ENCODE results near the gene ANAPC13.
A peak's percentile ranks its signal among the peaks of the same experiment; 100 is the strongest.

The ANAPC13 gene

GRCh38 chr3:134485718-134486576, at the start of gene ANAPC13, which contains the start of gene CEP63:
Gene ANAPC13, minus strand, starts transcription at chr3:134485985. Its CDS starts 3,081 bp downstream, at chr3:134482904.
Gene CEP63, plus strand, starts transcription at chr3:134486057. Its CDS starts 9,264 bp downstream, at chr3:134495321.
- Mint-ChIP-seq H3K4me1 (ENCODE audit: low read depth) (peaks cover 69% of the 10 kb centered on the region), H3K27me3 (no peaks in the 10 kb centered on the region), H3K4me3 (peak within 1 kb of the TSS; percentile 90), H3K9me3 (no peaks in the 10 kb centered on the region), H3K36me3 (ENCODE audit: low read depth) (peaks cover 46% of the 10 kb centered on the region), H3K27ac (peak within 1 kb of the TSS; percentile 100)

DNA sequence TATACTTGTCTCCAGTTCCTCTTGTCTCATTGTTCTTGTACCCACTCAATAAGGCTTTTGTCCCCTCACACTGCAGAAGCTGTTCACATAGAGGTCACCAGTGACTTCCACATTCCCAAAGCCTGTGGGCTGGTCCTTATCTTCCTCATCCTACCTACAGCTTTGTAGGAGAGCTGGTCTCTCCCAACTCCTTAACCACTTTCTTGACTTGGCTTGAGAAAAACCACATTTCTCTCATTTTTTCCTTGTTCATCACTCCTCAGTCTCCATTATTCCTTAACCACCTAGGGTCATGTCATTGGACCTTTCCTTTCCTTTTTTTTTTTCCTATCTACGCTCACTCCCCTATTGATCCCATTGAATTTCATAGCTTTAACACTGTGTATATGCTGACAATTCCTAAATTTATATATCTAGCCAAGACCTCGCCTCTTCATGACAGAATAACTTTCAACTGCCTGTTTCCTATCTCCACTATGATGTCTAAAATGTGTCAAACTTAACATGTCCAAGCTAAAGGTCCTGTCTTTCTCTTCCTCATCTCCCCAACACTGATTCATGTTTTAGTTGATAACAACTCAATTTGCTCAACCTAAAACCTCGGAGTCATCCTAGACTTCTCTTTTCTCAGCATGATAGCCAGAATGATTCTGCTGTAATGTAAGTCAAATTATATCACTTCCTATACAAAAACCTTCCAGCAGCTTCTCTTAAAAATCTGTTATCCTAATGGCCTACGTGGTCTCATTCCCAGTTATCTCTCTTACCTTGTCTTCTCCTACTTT, 49.6 kb upstream of the ANAPC13 start:
- Mint-ChIP-seq H3K4me3 (no peak overlapping the region), H3K27me3 (no peaks in the 10 kb centered on the region), H3K36me3 (ENCODE audit: low read depth) (peaks cover 39% of the 10 kb centered on the region), H3K4me1 (ENCODE audit: low read depth) (no peaks in the 10 kb centered on the region), H3K27ac (no peak overlapping the region), H3K9me3 (no peaks in the 10 kb centered on the region)

DNA sequence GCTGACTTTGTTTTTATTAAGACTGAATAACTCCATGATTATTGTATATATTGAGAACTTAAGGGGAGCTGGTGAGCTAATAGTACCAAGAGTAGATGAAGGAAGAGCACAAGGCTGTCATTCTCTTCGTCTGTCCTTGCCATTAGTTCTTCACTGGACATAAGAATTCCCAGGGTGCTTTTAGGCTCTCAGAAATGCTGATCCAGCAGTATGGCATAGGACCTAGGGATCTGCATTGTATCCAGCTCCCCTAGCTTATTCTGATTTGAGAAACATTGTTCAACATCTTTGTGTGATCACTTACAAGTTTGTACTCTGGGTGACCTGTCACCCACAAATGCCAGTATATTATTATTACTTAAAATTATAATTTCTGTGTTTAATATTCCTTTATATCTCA, 47.7 kb upstream of the ANAPC13 start:
- H3K9me3 Mint-ChIP-seq, result no peaks in the 10 kb centered on the region
- H3K4me3 Mint-ChIP-seq, result no peak overlapping the region
- peaks cover 32% of the 10 kb centered on the region for H3K36me3 Mint-ChIP-seq (ENCODE audit: low read depth)
- H3K27me3 Mint-ChIP-seq, result no peaks in the 10 kb centered on the region
- no peaks in the 10 kb centered on the region for H3K4me1 Mint-ChIP-seq (ENCODE audit: low read depth)
- no peak overlapping the region for H3K27ac Mint-ChIP-seq

DNA sequence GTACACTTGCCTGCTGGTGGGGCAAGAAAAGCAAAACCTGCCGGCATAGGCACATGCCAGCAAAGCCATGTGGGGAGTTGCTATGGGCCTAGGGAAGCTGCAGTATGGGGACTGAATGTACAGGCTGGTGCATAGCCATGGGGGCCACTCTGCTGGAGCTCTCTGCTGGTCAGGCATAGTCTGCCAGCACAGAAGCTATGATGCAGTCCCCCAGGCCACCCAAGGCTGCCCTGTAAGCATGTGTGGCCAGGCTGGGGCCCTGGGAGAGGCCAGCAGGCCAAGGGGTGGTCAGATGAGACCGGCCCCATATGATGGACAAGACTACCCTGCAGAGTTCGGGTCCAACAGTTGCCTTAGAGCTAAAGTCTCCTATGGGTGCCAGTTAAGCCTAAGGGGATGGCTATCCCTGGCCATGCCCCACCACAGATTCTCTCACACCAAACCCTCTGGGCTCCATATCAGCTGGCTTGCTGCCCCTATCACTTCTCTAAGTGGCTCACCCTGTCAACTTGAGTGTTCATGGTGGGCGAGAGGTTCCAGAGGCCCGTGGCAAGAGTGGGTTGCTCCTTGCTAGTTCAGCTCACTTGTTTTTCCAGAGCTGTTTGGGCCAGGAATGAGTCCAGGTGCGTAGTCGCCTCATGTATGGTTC, 41.9 kb upstream of the ANAPC13 start:
- Mint-ChIP-seq H3K4me3 (no peak overlapping the region), H3K4me1 (ENCODE audit: low read depth) (no peaks in the 10 kb centered on the region), H3K27ac (no peak overlapping the region), H3K9me3 (peaks cover 35% of the 10 kb centered on the region), H3K27me3 (no peaks in the 10 kb centered on the region), H3K36me3 (ENCODE audit: low read depth) (peaks cover 47% of the 10 kb centered on the region)

DNA sequence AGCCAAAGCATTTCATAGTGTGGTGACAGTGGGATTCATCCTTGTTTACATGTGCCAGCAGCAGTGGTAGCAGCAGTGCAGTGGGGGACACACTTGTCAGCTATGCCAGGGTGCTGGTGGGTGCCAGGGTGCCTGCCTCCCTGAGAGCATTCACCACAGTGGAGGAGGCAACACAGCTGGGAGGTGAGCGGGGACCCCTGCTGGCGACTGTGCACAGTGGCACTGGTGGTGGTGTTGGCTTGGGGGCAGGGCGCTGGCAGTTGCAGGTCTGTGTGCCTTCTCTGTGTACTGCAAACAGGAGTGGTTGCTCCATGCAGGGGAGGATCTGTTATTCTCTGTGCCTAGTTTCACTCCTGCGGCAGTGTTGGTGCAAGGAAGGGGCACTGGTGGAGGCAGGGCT, 41.3 kb upstream of the ANAPC13 start:
- H3K36me3 Mint-ChIP-seq (ENCODE audit: low read depth), result peaks cover 50% of the 10 kb centered on the region
- no peaks in the 10 kb centered on the region for H3K27me3 Mint-ChIP-seq
- no peaks in the 10 kb centered on the region for H3K4me1 Mint-ChIP-seq (ENCODE audit: low read depth)
- no peak overlapping the region for H3K4me3 Mint-ChIP-seq
- peaks cover 40% of the 10 kb centered on the region for H3K9me3 Mint-ChIP-seq
- H3K27ac Mint-ChIP-seq, result no peak overlapping the region

DNA sequence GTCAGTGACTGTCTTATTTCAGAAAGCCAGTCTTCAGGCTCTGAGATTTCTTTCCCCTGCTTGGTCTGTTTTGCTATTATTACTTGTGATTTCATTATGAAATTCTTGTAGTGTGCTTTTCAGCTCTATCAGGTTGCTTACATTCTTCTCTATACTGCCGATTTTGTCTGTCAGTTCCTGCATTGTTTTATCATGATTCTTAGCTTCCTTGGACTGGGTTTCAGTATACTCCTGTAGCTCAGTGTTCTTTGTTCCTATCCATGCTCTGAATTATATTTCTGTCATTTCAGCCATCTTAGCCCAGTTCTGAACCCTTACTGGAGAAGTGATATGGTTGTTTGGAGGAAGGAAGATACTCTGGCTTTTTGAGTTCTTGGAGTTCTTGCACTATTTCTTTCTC, 40.5 kb upstream of the ANAPC13 start:
- Mint-ChIP-seq H3K27me3 (no peaks in the 10 kb centered on the region), H3K4me1 (ENCODE audit: low read depth) (no peaks in the 10 kb centered on the region), H3K9me3 (peaks cover 45% of the 10 kb centered on the region), H3K27ac (no peak overlapping the region), H3K4me3 (no peak overlapping the region), H3K36me3 (ENCODE audit: low read depth) (peaks cover 56% of the 10 kb centered on the region)

GRCh38 chr3:134525293-134525692, 39.5 kb upstream of the ANAPC13 start:
- Mint-ChIP-seq H3K4me1 (ENCODE audit: low read depth) (no peaks in the 10 kb centered on the region), H3K27ac (no peak overlapping the region), H3K36me3 (ENCODE audit: low read depth) (peaks cover 60% of the 10 kb centered on the region), H3K27me3 (no peaks in the 10 kb centered on the region), H3K4me3 (no peak overlapping the region), H3K9me3 (peaks cover 45% of the 10 kb centered on the region)

GRCh38 chr3:134522541-134522940, 36.8 kb upstream of the ANAPC13 start:
- Mint-ChIP-seq H3K27me3 (no peaks in the 10 kb centered on the region), H3K4me3 (no peak overlapping the region), H3K9me3 (peaks cover 49% of the 10 kb centered on the region), H3K27ac (no peak overlapping the region), H3K4me1 (ENCODE audit: low read depth) (peaks cover 4% of the 10 kb centered on the region), H3K36me3 (ENCODE audit: low read depth) (peaks cover 76% of the 10 kb centered on the region)

DNA sequence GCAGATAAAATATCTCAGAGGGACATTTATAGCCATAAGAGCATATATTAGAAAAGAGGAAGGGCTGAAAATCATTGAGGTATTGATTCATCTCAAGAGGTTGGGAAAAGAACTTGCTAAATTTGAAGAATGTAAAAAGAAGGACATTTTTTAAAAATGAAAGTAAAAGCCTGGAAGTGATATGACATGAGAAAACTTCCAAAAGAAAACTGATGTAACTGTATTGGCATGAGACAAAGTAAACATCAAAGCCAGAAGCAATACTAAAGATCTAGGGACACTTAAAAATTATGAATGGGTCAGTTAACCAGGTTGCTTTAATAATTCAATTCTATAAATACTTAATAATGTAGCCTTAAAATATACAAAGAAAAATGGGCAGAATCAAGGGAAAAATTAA, 32.0 kb upstream of the ANAPC13 start:
- Mint-ChIP-seq H3K27ac (no peak overlapping the region), H3K4me1 (ENCODE audit: low read depth) (peaks cover 5% of the 10 kb centered on the region), H3K9me3 (peaks cover 19% of the 10 kb centered on the region), H3K36me3 (ENCODE audit: low read depth) (peaks cover 76% of the 10 kb centered on the region), H3K4me3 (no peak overlapping the region), H3K27me3 (no peaks in the 10 kb centered on the region)

DNA sequence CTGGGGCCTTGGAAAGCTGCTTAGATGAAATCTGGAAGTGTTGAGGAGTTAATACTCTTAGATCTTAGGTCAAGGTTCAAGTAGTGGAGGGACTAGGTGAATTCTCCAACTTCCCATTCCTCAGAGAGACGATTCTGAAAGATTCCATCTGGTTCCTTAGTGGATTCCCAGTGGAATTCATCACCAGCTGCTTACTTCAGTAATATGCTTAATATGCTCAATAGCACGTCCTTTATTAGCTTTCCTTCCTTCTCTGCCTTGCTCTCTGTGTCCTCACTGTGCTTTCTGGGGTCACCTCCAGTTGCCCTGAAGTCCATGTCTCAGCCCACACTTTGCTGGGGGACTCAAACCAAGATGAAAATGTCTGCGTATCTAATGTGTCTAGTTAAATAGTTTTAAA, 31.1 kb upstream of the ANAPC13 start:
- H3K27me3 Mint-ChIP-seq, result no peaks in the 10 kb centered on the region
- H3K4me3 Mint-ChIP-seq, result no peak overlapping the region
- peaks cover 5% of the 10 kb centered on the region for H3K4me1 Mint-ChIP-seq (ENCODE audit: low read depth)
- peaks cover 11% of the 10 kb centered on the region for H3K9me3 Mint-ChIP-seq
- H3K27ac Mint-ChIP-seq, result no peak overlapping the region
- H3K36me3 Mint-ChIP-seq (ENCODE audit: low read depth), result peaks cover 68% of the 10 kb centered on the region

GRCh38 chr3:134511500-134511899, 25.7 kb upstream of the ANAPC13 start:
- no peaks in the 10 kb centered on the region for H3K27me3 Mint-ChIP-seq
- no peak overlapping the region for H3K4me3 Mint-ChIP-seq
- H3K27ac Mint-ChIP-seq, result no peak overlapping the region
- peaks cover 80% of the 10 kb centered on the region for H3K36me3 Mint-ChIP-seq (ENCODE audit: low read depth)
- H3K9me3 Mint-ChIP-seq, result no peaks in the 10 kb centered on the region
- H3K4me1 Mint-ChIP-seq (ENCODE audit: low read depth), result peaks cover 8% of the 10 kb centered on the region

- H3K4me3 Mint-ChIP-seq, result no peak overlapping the region
- H3K27me3 Mint-ChIP-seq, result no peaks in the 10 kb centered on the region
- peaks cover 89% of the 10 kb centered on the region for H3K36me3 Mint-ChIP-seq (ENCODE audit: low read depth)
- peaks cover 14% of the 10 kb centered on the region for H3K4me1 Mint-ChIP-seq (ENCODE audit: low read depth)
- H3K9me3 Mint-ChIP-seq, result peaks cover 17% of the 10 kb centered on the region
- H3K27ac Mint-ChIP-seq, result no peak overlapping the region
Observed at GRCh38 chr3:134505485-134505884, 19.7 kb upstream of the ANAPC13 start.

DNA sequence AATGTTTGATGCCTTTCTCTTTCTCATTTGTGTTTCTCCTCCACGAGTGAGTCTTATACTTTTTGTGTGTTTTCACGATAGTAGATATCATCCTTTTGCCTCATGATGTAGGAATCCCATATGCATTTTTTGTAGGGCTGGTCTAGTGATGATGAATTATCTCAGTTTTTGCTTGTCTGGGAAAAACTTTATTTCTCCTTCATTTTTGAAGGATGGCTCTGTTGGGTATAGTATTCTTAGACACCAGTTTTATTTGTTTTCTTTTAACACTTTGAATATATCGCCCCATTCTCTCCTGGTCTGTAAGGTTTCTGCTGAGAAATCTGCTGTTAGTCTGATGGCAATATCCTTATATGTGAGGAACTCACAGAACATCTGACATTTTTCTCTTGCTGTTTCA, 18.3 kb upstream of the ANAPC13 start:
- Mint-ChIP-seq H3K9me3 (peaks cover 17% of the 10 kb centered on the region), H3K4me3 (no peak overlapping the region), H3K27ac (no peak overlapping the region), H3K4me1 (ENCODE audit: low read depth) (peaks cover 19% of the 10 kb centered on the region), H3K27me3 (no peaks in the 10 kb centered on the region), H3K36me3 (ENCODE audit: low read depth) (peaks cover 86% of the 10 kb centered on the region)

DNA sequence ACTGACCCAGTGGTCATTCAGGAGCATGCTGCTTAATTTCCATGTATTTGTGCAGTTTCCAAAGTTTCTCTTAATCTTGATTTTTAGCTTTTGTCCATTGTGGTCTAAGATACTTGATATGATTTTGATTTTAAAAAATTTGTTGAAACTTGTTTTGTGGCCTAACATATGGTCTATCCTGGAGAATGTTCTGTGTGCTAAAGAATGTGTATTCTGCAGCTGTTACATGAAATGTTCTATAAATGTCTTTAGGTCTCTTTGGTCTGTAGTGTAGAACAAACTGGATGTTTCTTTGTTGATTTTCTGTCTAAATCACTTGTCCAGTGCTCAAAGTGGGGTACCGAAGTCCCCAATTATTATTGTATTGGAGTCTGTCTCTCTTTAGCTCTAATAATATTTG, 17.5 kb upstream of the ANAPC13 start:
- Mint-ChIP-seq H3K9me3 (peaks cover 17% of the 10 kb centered on the region), H3K36me3 (ENCODE audit: low read depth) (peaks cover 86% of the 10 kb centered on the region)

More for the DNA sequence above, 17.5 kb upstream of the ANAPC13 start:
- Mint-ChIP-seq H3K27me3 (no peaks in the 10 kb centered on the region), H3K27ac (no peak overlapping the region), H3K4me1 (ENCODE audit: low read depth) (peaks cover 28% of the 10 kb centered on the region), H3K4me3 (no peak overlapping the region)
